Bone marrow (tissue), 2 donors: ENCODE measurements around the gene ADAMTS6.

Experiments
- DNase-seq, 2 donors: peaks; one replicate each; lab custom pipeline; 2025; lab: John Stamatoyannopoulos, UW

The ADAMTS6 gene

DNA sequence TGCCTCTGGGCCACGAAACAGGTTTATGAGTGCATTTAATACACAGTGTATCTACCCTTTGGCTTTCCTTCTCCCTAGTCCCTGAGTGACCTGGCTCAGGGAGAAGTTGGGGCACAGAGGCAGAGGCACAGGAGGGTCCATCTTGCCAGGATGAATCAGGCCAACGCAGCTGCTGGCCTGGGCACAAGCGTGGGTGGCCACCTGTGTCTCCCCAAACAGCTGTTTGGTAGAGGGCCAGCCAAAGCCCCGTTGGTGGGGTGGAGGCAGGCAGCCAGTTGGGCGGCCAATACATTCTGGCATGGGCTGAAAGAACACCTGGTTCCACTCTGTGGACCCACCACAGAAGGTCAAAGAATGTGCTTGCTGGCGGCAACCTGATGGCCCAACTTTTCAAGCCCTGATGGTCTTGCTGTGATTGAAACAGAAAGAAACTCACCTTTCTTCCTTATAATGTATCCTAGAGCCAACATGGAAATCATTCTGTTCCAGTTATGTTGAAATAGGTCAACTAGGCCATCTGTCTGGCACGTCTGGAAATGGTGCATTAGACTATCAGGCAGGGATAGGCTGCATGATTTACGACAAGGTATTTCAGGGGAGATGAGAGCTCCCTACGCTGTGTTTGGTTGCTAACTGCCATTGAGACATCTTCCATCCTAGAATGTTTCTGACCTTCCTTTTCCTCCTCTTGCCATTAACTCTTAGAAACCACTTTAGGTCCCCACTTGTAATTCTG lies 337.4 kb downstream of the ADAMTS6 start:
- no peak for DNase-seq

DNA sequence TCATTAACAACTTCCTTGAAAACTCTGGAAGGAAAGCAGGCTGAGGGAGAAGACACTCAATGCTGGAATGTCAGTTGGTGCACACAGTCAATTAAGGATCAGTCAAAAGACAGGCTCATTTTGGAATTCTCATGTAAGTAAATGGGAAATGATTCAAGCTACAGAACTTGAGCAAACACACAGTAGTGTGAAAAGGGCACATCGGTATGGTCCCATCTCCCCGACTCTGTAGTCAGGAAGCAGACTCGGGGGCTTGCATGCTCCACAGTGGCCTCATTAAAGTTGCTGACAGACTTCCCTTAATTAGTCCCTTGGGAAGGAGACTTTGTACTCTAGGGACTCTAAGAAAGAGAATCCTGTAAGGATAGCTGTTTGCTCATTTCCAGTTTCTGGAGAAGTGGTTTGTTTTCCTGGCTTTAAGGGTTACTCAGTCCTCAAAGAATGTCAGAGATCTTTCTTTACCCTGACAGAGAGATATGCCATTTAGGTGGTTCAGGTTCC lies 339.2 kb downstream of the ADAMTS6 start:
- no peak for DNase-seq

DNA sequence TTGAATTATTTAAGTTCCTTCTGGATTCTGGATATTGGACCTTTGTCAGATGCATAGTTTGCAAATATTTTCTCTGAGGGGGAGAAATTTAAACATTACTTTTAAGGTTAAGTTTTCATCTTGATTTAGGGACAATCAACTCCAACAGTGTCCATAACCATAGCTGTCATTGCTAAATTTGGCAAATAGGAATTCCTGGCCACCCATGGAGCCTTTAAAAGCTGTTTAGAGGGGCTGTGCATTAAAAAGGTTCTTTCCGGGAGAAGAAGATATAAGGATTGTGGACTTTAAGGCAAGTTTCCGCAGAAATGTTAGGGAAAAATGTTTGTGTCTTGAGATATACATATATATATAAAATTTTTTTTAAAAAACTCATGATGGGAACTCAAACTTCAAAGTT lies 339.7 kb downstream of the ADAMTS6 start:
- DNase-seq = no peak

DNA sequence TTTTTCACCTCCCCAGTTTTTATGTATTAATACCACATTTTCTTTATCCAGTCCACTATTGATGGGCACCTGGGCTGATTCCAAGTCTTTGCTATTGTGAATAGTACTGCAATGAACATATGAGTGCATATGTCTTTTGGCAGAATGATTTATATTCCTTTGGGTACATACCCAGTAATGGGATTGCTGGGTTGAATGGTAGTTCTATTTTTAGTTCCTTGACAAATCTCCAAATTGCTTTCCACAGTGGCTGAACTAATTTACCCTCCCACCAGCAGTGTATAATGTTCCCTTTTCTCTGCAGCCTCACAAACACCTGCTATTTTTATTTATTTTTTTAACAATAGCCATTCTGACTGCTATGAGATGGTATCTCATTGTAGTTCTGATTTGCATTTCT lies 340.2 kb downstream of the ADAMTS6 start:
- no peak for DNase-seq

DNA sequence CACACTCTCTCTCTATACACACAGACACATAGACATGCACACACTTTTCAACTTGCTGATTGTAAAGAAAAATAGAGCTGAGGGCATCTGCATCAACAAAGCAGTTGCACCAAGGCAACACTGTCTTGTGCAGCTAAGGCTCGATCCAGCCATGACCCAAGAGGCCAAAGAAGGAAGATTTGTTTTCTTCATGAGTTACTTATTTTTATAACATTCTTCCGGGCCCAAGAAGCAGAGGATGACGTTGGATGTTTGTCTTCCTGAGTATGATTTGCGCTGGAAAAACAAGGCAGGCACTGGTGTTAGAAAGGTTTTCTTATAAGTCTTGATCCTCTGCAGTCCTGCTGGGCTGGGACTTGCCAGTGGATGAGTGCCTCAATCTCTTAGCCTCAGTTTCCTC lies 344.1 kb downstream of the ADAMTS6 start:
- DNase-seq = no peak

DNA sequence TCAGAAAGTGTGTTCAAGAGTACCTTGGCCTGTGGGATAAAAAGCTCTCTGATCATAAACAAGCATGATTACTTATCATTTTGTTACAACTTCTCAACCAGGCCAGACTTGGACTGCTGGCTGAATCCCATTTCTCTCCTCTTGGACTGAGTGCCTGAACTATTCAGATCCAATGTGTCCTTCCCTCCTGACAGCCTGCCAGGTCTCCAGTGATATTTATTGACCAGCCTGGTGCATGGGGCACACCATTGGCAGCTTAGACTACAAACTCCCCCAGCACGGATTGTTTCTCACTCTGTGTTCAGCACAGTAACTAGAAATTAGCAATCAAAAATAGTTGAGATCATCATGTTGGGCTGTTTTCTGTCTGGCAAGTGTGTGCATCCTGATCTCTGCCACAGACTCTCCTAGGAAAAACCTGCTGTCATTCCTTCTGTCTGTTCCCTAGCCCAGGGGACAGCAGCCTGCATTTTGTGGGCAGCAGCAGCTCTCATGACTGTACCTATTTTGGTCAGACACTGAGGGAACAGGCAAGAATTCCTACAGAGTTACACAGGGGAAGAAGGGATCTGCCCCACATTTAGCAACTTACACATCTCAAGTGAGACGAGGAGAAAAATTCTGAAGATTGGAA lies 348.1 kb downstream of the ADAMTS6 start:
- no peak for DNase-seq

DNA sequence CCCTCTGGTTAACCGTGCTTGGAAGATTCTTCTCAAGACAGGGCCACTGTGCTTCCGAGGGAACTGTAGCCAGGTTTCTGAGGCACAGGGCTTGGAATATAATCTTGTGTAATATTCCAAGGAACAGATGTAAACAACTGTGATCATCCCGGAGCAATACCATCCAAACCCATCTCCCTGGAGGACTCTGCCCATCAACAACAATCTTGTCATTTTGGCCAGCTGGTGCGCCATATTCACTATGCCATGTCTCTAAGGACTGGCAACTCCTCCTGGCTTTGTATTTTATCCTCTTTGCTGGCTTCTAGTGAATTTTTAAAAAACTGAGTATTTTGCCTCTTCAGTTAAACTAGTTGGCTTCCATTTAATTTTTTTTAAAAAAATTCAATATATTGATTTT lies 349.3 kb downstream of the ADAMTS6 start:
- DNase-seq = no peak

DNA sequence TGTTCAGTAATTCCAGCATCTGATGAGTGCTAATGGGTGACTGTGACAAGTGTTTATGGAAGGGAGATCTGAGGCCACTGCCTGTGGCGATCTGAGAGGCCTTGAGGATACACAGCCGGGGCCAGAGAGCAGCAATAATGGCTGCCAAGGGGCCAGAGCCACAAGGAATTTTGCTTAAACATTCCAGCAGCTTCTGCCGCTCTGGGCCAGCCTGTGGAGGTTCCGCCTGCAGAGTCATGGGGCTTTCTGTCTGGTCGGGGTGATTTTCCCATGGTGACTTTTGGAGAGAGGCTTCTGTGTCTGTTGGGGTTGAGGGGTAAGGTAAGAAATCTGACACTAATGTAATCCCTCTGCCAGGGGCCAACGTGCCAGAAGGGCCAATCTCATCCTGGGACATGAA lies 353.5 kb downstream of the ADAMTS6 start:
- no peak for DNase-seq

DNA sequence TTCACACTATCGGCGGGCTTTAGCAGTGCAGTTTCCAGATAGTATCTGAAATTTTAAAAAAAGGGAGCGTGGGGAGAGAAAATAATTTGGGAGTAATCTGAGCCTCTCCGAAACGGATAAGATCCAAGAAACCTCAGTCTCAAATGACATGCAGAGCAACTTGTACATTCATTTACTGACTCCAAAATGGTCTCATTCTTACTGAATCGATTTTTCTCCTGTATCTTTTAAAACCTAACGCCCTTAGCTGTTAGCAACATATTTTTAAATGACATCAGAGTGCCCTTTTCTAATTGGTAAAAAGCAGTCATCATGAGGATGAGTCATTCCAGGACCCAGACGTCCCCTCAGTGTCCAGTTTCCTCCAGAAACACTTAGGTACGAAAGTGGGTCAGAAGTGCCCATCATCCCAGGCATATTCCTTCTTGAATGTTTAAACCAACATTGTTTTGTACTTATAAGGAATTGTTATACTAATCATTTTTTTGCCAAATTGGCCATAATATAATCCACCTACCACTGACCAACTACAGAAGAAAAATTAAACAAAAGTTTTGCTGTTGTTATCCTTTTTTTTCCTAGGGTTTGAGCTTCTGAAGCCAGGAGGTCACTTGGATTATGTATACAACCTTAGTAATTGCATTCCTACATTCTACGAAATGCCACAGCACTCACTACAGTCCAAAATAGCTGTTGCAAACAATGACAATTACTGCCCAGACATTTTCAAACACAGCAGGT lies 354.4 kb downstream of the ADAMTS6 start:
- DNase-seq = no peak

DNA sequence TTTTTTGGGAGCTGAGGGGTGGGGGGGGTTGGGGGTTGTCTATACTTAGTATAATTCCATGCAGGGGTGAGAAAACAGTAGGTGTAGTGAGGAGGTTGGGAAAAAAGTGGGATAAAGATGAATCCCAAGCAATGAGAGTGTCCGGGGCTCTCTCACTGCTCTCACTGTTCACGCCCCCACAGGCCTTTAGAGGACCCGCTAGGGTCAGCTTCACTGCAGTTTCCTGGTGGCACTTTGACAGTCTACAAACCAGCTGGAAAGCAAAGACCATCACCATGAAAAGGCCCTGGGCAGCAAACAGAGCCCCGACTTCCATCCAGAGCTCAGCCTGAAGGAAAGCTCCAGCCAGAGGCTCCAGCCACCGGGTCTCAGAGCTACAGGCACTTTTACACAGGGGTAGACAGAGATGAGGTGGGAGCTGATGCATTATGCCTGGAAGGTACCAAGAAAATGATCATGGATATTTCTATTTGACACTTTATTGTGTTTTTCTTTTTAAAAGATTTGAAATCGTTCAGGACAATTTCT lies 355.1 kb downstream of the ADAMTS6 start:
- DNase-seq = no peak

DNA sequence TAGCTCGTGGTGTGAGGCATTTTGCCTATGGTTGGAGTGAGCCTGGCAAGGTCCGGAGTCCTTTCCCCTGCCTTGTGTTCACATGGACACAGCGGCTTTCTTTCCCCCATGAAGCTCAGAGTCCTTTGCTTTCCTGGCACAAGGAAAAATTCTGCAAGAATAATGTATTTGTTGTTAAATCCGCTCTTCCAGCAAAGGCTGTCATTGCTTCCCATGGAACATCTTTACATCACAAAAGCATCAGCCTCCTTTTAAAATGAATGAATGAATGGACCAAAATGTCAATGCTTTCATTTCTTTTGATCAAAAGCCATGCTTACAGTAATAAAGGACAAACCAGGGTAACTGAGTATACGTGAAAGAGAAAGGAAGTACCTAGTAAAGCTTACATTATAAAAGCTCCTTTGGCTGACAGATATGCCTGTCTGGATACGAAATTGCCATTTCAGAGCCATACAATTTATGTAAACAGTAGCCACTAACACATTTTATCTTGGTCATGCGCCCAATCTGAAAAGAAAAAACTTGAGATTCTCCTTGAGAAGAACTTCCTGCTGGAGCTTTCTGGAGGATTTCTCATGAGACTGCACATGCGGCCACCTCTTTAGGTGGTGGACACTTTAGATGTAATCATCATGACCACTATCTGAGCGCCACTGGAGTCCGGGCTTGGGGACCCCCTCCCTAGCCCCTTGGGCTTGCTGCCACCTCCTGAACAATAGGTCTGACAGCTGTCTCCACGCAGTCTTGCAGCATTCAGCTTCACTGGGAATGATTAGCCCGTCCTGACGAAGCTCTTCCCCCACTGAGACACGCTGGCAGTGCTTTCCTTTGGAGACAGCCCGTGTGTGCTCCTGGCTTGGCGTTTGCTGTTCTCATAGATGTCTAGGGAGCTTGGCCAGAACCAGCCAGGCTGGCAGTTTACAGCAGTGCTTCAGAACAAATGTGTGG lies 355.9 kb downstream of the ADAMTS6 start:
- DNase-seq = no peak

DNA sequence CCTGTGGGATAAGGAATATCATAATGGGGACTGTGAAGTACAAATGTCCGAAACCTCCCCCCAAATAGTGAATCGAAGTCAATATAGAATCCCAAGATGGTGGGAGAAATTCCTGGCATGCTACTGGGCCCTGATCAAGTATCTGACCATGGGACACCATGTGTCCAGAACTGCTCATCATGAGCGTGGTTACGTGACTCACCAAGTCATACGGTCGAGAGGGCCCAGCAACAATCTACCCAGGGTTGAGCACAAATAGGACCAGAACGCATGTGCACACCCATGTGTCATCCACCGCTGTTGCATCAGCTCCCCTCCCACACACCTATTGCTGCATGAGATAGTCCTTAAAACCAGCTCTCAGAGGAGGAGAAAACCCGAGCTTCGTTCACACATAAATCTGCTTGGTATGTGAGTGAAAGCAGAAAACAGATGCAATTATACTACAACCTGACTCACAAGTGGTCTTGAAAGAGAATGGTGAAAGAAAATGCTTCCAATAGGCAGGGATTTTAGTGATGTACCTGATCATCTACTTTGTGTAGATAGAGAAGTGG lies 359.8 kb downstream of the ADAMTS6 start:
- no peak for DNase-seq

DNA sequence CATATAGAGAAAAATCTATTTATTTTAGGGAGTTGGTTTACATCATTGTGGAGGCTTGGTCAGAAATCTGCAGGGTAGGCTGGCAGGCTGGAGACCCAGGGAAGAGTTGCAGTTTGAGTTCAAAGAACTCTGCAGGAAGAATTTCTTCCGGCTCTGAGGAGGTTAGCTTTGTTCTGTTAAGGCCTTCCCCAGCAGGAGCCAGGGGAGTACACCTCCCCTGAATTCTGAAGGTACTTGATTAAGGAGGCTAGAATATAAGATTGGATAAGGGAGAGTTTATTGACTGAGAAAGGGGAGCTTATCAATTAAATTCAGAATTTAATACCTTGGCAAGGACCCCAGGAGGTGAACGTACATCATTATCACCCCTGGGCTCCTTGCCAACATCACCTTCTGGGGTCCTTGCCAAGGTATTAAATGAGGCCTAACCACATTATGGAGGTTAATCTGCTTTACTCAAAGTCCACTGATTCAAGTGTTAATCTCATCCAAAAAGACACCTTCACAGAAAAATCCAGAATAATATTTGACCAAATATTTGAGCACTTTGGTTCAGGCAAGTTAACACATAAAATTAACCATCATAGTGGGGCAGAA lies 361.3 kb downstream of the ADAMTS6 start:
- DNase-seq = no peak

DNA sequence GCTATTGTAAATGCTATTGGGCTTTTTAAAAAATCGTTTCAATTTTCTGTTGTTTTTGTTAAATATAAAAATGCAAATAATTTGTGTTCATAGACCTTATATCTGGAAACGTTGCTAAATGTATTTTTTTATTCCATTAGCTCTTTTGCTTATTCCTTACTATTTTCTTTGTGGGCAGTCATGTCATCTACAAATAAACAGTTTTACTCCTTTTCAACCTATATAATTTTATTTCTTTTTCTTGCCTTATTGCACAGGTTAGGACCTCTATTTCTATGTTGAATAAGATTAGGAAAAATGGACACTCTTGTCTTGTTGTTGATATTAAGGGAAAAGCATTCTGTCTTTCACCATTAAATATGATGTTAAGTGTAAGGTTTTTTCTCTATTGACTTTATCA lies 364.2 kb downstream of the ADAMTS6 start:
- no peak for DNase-seq

DNA sequence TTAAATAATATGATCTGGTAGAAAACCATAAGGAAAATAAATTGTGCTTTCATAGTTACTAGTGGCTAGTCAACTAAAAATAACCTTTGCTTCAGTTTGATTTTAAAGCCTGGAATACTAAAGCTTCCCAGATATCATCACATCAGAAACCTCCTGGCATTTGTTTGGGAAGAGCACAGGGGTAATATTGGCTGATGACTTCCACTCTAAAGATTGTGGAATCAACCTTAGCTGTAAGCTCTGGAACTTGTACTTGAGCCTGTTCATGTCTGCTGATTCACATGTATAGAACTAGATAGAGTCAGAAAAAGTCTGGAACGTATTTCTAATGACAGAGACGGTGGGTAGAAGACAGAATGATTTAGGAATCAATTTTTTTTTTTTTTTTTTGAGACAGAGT lies 367.9 kb downstream of the ADAMTS6 start:
- no peak for DNase-seq

DNA sequence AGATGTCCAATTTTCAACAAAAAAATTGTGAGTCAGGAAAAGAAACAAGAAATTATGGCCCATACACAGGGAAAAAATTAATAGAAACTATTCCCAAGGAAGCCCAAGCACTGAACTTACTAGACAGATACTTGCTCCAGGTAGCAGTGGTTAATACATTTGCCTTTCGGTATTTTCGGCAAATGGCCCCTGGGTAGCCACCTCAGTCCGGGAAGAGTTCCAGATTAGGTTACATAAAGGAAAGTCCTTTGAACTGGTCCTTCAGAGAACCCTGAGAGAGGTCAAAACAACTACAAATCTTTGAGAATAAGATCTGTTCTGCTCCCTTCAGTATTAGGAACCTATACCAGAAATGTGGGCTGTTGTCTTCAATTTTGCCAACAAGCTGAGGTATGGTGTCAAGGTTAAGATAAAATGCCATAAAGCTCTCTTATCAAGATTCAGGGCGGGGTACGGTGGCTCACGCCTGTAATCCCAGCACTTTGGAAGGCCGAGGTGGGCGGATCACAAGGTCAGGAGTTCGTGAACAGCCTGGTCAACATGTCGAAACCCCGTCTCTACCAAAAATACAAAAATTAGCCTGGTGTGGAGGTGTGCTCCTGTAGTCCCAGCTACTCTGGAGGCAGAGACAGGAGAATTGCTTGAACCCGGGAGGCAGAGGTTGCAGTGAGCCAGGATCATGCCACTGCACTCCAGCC lies 369.6 kb downstream of the ADAMTS6 start:
- DNase-seq = no peak

DNA sequence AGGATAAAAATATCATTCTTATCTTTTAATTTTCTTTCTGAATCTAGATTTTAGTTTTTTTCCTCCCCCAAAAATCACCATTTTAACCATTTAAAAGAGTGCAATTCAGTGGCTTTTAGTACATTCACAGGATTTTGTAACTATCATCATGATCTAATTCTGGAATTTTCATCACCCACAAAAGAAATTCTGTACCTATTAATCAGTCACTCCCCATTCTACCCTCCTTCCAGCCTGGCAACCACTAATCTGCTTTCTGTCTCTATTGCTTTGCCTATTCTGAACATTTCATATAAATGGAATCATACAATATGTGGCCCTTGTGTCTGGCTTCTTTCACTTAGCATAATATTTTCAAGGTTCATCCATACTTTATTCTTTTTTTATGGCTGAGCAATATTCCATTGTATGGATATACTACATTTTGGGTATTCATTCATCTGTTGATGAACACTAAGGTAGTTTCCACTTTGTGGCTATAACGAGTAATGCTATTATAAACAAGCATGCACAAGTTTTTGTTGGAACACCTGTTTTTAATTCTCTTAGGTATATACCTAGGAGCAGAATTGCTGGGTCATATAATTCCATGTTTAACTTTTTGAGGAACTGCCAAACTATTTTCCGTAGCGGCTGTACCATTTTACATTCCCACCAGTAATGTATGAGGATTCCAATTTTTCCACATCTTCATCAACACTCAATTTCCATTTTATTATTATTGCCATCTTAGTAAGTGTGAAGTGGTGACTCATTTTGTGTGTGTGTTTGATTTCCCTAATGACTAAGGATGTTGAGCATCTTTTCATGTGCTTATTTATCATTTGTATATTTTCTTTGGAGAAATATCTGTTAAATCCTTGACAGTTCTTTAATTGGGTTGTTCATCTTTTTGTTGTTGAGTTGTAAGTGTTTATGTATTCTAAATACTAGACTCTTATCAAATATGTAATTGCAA lies 372.7 kb downstream of the ADAMTS6 start:
- DNase-seq = no peak

DNA sequence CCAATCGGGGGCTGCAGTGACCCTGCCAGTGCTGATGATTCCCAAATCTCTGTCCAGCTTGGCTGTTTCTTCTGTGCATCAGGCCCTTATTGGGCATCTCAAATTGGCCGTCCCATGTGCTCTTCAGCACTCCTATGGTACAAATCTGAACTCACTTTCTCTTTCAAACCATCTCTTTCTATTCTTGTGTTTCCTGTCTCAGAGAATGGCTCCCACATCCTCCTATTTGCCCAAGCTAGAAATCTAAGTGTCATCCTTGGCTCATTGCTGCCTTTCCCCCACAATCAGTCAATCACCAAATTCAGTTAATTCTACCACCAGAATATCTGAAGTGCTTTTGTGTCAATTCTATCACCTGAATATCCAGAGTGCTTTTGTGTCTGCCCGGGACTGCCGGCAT lies 376.4 kb downstream of the ADAMTS6 start:
- peak in 1 of 2 donors; percentile 8 for DNase-seq

DNA sequence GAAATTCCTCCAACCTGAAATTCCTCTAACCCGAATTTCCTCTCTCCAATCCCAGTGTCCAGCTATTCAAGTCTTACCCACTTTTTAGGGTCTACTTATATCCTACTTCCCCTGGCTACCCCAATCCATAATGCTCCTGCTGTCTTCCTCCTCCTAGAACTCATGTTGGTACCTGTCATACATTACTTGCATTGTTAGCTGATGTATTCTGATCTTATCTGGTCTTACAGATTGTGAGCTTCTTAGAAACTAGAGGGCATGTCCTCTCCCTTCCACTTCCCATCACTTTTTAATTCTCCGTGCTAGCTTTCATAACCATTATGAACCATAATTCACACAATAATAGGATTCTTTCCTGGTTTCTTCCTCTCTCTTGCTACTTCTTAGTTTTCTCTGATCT lies 376.9 kb downstream of the ADAMTS6 start:
- no peak for DNase-seq
